ENCODE data around the gene DIABLO.
A peak's percentile ranks its signal among the peaks of the same experiment; 100 is the strongest.
"Not testable (repeated sequence)": the region's sequence is repeated elsewhere in the genome, so short reads cannot be mapped to it uniquely, and the experiment has no call there.

Gene DIABLO

GRCh38 chr12:122189626-122190475 lies 36.0 kb downstream of the DIABLO start:
- no peak for DNase-seq (ENCODE audit: low spot score)

DNA sequence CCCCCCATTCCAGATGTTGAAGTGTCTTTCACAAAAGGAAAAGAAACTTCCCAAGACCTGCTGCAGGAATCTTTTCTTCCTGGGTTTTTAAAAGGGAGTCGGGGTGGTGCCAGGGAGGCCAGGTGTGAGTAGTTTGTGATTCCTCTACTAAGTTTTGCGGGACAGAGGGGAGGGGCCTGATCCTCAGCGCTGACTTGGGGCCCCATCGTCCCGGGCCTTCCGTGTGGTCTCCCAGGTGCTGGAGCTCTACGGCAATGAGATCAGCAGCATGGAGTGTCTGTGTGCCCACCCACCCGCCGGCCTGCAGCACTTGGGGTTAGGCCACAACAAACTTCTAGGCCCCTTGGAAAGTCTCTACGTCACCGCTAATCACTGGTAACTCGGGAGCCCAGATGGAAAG lies 38.4 kb downstream of the DIABLO start:
- no peak for DNase-seq (ENCODE audit: low spot score)

- no peak for DNase-seq (ENCODE audit: low spot score)
Observed at GRCh38 chr12:122185494-122186082, 40.3 kb downstream of the DIABLO start.

GRCh38 chr12:122185079-122185478 lies 40.8 kb downstream of the DIABLO start:
- no peak for DNase-seq (ENCODE audit: low spot score)

GRCh38 chr12:122184517-122184916 lies 41.3 kb downstream of the DIABLO start:
- DNase-seq (ENCODE audit: low spot score): no peak

- DNase-seq (ENCODE audit: low spot score): no peak
Observed at GRCh38 chr12:122183588-122183940, 42.3 kb downstream of the DIABLO start.

DNA sequence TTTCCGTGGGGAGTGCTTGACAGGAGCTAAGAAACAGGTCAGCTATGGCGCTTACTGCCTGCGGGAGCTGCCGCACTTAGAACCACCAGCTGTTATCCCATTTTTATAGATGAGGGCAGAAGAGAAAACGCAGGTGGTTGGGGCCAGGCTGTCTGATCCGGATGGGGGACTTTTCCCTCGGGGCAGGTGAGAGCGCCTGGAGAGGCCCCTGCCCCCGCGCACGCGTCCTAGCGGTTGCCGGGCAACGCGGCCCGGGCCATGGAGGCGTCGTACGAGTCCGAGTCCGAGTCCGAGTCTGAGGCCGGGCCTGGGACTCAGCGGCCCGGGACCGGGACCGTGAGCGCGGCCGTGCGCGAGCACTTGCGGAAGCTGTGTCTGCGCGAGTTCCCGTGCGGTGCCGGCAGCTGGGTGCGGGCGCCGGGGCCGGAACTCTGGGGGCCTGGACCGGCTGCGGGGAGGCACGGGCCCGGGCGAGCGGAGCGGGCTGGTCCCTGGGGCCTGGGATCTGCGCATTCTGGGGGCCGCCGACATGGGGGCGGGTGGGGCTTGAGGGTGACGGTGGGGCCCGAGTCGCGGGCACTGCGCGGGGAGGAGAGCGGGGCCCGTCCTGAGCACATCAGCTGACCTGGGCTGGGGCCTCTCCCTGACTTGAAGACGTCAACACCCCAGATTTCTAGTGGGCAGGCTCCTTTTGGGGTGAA lies 42.8 kb downstream of the DIABLO start, which contains the start of gene LRRC43:
LRRC43 (plus strand) TSS at position 237 of the 701 bp plus-strand sequence; CDS start at position 259, 22 bp downstream.
- DNase-seq (ENCODE audit: low spot score): peak; percentile 19

- not testable (repeated sequence) for DNase-seq (ENCODE audit: low spot score)
Observed at GRCh38 chr12:122176473-122176872, 49.4 kb downstream of the DIABLO start.

DNA sequence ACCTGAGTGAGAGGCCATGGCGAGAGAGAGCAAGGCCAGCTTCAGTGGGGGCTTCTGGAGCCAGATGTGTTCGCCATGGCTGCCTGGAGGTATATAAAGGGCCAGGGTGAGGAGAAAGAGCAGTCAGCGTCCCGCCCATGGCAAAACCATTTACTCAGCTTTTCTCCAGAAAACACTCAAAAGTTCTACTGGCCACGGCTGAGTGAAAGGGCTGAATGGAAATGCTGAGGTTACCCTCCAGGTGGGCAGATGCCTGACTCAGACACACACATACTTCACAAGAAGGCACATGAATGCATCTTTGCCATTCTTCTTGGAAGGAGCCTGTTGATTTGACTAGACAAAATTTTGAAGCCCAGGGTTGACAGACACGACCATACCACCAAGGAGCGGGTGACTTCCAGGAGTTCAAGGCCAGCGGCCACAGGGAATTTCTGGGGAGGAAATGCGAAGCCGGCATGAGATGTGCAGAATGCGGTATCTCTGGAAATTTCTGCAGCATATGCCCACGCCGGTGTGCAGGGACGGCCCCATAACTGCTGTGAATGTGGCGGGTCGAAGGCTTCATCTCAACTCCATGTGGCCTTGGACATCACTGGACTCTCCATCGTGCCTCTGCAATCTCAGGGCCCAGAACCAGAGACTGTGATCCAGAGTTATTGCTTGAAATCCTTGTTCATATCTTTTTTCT lies 51.6 kb downstream of the DIABLO start, which contains the start of gene IL31:
IL31 (minus strand) TSS at position 67 of the 691 bp plus-strand sequence; CDS start at position 18, 49 bp downstream.
- DNase-seq (ENCODE audit: low spot score): no peak

GRCh38 chr12:122172262-122172939 lies 53.5 kb downstream of the DIABLO start:
- no peak for DNase-seq (ENCODE audit: low spot score)

GRCh38 chr12:122171399-122171798 lies 54.5 kb downstream of the DIABLO start:
- no peak for DNase-seq (ENCODE audit: low spot score)

DNA sequence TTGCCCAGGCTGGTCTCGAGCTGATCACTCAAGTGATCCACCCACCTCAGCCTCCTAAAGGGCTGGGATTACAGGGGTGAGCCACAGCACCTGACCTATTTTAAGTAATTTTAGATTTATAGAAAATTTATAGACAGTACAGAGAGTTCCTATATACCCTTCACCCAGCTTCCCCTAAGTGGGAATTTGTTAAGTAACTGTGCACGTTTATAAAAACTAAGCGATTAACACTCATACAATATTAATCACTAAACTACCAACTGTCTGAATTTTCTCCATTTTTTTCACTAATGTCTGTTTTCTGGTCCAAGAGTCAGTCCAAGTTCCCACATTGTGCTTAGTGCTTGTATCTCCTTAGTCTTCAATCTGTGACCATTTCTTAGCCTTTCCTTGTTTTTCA lies 57.4 kb downstream of the DIABLO start:
- no peak for DNase-seq (ENCODE audit: low spot score)

DNA sequence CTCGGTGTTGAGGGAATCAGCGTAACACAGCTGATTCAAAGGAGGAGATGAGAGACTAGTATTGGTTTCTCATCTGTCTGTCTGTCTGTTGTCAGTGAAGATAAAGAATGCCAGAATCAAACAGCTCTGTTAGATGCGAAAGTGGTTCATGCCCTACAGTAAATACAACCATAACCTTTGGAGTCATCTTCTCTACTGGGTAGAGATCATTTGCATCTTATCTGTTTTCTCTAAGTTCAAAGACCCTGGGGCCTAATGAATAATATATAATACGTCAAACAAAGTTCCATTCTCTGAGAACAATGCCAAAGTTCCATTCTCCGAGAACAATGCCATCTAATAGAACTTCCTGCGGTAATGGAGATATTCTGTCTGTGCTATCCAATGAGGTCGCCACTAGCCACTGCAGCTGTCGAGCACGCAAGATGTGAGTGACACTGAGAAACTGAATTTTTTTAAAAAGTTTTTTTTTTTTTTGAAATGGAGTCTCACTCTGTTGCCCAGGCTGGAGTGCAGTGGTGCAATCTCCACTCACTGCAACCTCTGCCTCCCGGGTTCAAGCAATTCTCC lies 58.4 kb downstream of the DIABLO start:
- DNase-seq (ENCODE audit: low spot score): no peak

DNA sequence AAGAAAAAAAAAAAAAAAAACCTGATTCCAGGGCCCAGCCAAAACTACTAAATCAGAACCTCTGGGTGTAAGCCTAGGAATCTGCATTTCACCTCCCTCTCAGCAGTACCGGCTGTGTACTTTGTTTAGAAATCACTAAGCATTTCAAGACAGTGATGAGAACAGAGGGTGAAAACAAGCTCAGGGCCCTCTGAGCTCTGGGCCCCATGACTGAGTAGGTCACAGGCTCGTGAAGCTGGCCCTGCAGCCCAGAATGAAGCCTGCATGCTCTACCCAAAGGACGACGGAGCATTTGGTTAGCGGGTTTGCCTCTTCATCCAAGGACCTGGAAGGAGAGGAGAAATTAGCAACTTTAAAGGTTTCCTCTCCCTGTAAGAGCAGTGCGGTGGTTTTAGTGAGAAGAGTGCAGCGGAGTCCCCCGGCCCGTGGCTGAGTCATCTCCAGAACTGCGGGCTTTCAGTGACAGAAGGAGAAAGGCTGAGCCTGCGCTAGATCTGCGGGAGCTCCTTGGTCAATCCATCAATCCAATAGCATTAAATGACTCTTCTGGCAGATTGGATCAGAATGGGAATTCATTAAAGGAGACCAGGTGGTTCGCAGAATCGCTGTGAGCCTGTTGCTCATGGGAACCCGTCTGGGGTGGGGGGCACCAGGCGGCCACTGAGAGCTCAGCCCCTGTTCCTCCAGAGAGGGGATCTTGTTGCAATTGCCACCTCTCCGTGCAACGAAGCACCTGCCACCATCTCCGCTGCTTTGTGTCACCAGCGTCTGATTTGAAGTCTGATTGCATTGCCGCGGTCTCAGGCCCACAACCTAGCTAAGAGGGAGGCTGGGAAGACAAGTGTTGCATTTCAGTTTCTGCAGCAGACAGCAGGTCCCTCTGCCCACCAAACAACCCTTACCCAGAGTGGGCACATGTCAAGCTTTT lies 59.2 kb downstream of the DIABLO start:
- no peak for DNase-seq (ENCODE audit: low spot score)

DNA sequence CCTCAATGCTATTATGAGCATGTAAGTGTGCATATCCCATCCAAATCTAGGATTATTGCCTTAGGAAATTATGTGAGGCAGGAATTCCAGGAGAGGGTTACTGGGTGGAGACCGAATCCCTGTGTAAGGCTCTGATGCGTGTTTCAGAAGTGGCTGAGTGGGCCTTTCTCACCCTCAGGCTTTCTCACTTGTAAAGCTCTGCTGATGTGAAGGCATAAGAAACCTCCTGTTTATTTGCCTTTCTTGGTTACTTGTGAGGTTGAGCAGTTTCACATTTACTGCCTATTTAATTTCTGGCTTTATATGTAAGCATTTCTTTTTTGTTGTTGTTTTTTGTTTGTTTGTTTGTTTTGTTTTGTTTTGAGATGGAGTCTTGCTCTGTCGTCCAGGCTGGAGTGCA lies 62.9 kb downstream of the DIABLO start:
- no peak for DNase-seq (ENCODE audit: low spot score)

DNA sequence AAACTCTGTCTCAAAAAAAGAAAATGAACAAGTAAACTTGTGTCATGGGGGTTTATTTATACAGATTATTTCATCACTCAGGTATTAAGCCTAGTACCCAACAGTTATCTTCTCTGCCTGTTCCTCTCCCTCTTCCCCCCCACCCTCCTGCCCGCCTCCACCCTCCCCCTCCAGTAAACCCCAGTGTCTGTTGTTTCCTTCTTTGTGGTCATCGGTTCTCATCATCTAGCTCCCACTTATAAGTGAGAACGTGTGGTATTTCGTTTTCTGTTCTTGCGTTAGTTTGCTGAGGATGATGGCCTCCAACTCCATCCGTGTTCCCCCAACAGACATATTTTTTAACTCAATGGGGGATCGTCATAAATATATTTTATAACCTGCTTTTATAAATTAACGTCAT lies 64.2 kb downstream of the DIABLO start:
- no peak for DNase-seq (ENCODE audit: low spot score)

DNA sequence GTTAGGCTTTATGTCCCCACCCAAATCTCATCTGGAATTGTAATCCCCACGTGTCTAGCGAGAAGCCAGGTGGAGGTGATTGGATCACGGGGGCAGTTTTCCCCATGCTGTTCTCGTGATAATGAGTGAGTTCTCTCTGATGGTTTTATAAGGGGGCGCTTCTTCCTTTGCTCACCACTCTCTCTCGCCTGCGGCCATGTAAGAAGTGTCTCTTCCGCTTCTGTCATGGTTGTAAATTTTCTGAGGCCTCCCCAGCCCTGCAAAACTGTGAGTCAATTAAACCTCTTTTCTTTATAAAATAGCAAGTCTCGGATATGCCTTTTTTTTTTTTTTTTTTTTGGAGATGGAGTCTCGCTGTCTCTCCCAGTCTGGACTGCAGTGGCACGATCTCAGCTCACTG lies 65.1 kb downstream of the DIABLO start:
- DNase-seq (ENCODE audit: low spot score): no peak

GRCh38 chr12:122159882-122160281 lies 66.0 kb downstream of the DIABLO start:
- DNase-seq (ENCODE audit: low spot score): peak; percentile 11

- no peak for DNase-seq (ENCODE audit: low spot score)
Observed at GRCh38 chr12:122158700-122159285, 67.1 kb downstream of the DIABLO start.
